ENCODE results near the gene KCTD5. TPM values are rescaled to one million over a fixed set of nuclear protein-coding genes. Genes with fewer than 3 reads are reported as not detected.

The KCTD5 gene
- total and polyA plus RNA-seq, 2 of the 8 experiments (the other 6 are each of a cell fraction or from before 2014, with no cell fraction given) = 26.6 to 31.8 TPM

- TF ChIP-seq SRF (IDR thresholded peaks at IDR 0.05; ENCODE audit: low read depth, low read length) = no peak
- no peak for TF ChIP-seq PHF8 (conservative IDR thresholded peaks at IDR 0.05; ENCODE audit: low read depth, low read length)
- no peak for TF ChIP-seq JUN (IDR thresholded peaks at IDR 0.05; ENCODE audit: low read depth, low read length)
- TF ChIP-seq HDAC6 (IDR thresholded peaks at IDR 0.05; ENCODE audit: low read depth, low read length) = no peak
These were observed 45.7 kb downstream of the KCTD5 start (continued) for GRCh38 chr16:2728034-2728433.
